Muscle of arm (tissue), 12 donors: ENCODE data around the gene OR7A5. TPM values are rescaled to one million over a fixed set of nuclear protein-coding genes. Genes with fewer than 3 reads are reported as not detected.
"Not testable (repeated sequence)": the region's sequence is repeated elsewhere in the genome, so short reads cannot be mapped to it uniquely, and the experiment has no call there.

Source experiments
- DNase-seq: peaks from one replicate; pipeline ENCODE4 v3.0.0-alpha.2; 2013
- polyA plus RNA-seq, 12 donors: library from polyadenylated mRNA; unstranded; fragments of 120-200 nt; gene quantifications; one replicate each; pipeline ENCODE4 v1.2.1, GENCODE V29; 2013; ENCODE audit not compliant: insufficient read length in 12 of 12

OR7A5 gene
- polyA plus RNA-seq, 12 donors = 0.05 to 1.4 (median 0.27) TPM; not detected in 7

DNA sequence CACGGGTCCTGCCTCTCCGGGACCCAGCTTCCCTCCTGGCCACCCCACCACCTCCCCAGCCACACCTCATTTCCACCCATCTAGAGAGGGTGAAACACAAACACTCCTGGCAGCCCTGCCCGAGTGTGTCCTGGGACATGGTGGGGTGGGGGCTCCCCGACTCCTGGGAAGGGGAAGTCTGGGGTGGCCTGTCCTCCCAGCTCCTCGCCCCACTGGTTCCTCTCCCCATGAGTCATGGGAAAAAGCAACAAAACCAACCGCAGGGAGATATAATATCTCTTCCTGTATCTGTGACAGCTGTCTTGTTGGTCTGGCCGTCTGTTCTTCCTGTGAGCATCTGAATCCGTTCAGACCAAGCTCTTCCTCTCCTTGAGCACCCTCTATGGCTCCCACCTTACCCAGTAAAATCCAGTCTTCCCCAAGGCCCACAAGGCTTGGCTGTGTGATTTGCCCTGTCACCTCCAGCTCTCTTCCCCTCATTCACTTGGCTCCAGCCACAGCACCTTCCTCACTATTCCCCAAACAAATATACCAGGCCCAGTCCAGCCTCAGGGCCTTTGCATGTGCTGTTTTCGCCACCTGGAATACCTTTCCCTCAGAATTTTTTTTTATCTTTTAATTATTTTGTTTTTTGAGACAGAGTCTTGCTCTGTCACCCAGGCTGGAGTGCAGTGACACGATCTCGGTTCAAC lies 49.7 kb downstream of the OR7A5 start:
- not testable (repeated sequence) for DNase-seq

- DNase-seq = not testable (repeated sequence)
Observed at GRCh38 chr19:14784730-14785101, 50.3 kb downstream of the OR7A5 start.

DNA sequence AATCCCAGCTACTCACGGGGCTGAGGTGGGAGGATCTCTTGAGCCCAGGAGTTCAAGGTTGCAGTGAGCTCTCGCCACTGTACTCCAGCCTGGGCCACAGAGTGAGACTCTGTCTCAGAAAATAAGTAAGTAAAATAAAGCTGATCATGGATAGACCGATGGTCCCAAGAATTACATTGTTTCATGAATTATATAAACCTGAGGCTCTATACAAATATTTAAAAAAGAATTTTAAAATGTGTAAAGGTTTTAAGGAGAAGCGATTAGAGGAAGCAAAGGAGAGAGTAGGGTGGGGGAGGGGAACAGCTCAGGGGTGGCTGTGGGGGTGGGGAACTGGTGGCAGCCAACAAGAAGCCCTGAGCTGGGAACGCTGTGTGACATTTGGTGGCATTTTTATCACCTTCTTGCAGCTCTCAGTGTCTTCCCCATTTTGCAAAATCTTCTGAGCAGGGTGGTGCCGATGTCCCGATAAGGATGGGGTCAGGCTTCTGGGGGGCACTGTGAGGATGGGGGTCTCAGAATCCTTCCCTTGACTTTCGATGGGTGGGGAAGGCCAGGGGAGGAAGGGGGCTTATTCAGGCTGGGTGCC lies 51.5 kb downstream of the OR7A5 start:
- DNase-seq = not testable (repeated sequence)

GRCh38 chr19:14782626-14783409 lies 52.2 kb downstream of the OR7A5 start:
- DNase-seq = no peak

DNA sequence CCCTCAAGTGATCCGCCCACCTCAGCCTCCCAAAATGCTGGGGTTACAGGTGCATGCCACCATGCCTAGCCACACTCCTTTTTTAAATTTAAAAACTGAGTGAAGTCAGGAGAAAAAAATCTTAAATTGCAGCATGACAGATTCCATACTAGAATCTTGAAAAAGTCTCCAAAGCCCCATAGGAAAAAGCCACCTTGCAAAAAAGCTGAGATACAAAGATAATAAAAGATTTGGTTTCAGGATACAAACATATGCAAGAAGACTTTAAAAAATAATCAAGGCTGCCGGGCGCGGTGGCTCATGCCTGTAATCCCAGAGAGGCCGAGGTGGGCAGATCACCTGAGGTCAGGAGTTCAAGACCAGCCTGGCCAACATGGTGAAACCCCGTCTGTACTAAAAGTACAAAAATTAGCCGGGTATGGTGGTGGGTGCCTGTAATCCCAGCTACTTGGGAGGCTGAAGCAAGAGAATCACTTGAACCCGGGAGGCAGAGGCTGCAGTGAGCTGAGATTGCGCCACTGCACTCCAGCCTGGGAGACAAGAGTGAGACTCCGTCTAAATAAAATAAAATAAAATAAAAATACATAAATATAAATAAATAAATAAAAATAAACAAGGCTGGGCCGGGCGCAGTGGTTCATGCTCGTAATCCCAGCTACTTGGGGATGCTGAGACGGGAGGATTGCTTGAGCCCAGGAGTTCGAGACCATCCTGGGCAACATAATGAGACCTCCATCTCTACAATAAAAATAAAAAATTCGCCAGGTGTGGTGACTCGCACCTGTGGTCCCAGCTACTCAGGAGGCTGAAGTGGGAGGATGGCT lies 53.1 kb downstream of the OR7A5 start:
- not testable (repeated sequence) for DNase-seq

GRCh38 chr19:14780622-14781225 lies 54.3 kb downstream of the OR7A5 start:
- not testable (repeated sequence) for DNase-seq

GRCh38 chr19:14779151-14779550 lies 55.8 kb downstream of the OR7A5 start:
- DNase-seq = no peak

- not testable (repeated sequence) for DNase-seq
Observed at GRCh38 chr19:14778110-14778845, 56.7 kb downstream of the OR7A5 start, which contains the start of gene ADGRE2. ADGRE2 (minus strand) TSS chr19:14778560; CDS start chr19:14776756, 1,804 bp downstream.

GRCh38 chr19:14777645-14778044 lies 57.3 kb downstream of the OR7A5 start:
- DNase-seq = not testable (repeated sequence)

Other genes starting within 250 kb of the OR7A5 start
- under 1 TPM in 5 of 12 donors, not detected in 7; 0.09 to 0.70 (median 0.16) TPM for gene ADGRE3, start 160.3 kb downstream of the OR7A5 start, polyA plus RNA-seq
- 10 to 100 TPM in 11 of 12 donors, not detected in 1; 13.6 to 31.6 (median 17.8) TPM for gene ZNF333, start 145.1 kb downstream of the OR7A5 start, polyA plus RNA-seq
- 10 to 100 TPM in 1 of 12 donors, 1 to 10 TPM in 6, under 1 TPM in 4, not detected in 1; 0.38 to 11.5 (median 1.2) TPM for gene ADGRE2, start 56.6 kb downstream of the OR7A5 start, polyA plus RNA-seq
- 1 to 10 TPM in 2 of 12 donors, under 1 TPM in 8, not detected in 2; 0.07 to 3.5 (median 0.22) TPM for gene OR7C1, start within 50 bp of the OR7A5 start, polyA plus RNA-seq
- not detected for gene OR7A10, start 13.7 kb upstream of the OR7A5 start, polyA plus RNA-seq
- gene OR7A17, start 50.9 kb upstream of the OR7A5 start, polyA plus RNA-seq = under 1 TPM in 2 of 12 donors, not detected in 10; 0.05 to 0.07 TPM
- not detected for gene OR7C2, start 106.3 kb upstream of the OR7A5 start, polyA plus RNA-seq
- gene SLC1A6, start 144.7 kb upstream of the OR7A5 start, polyA plus RNA-seq = 10 to 100 TPM in 1 of 12 donors, 1 to 10 TPM in 2, under 1 TPM in 6, not detected in 3; 0.09 to 21.3 (median 0.40) TPM
- gene CASP14, start 214.3 kb upstream of the OR7A5 start, polyA plus RNA-seq = 1 to 10 TPM in 3 of 12 donors, under 1 TPM in 2, not detected in 7; 0.04 to 3.6 (median 1.3) TPM
- under 1 TPM in 6 of 12 donors, not detected in 6; 0.04 to 0.07 (median 0.06) TPM for gene OR1I1, start 247.0 kb upstream of the OR7A5 start, polyA plus RNA-seq